ACHN (cell line): ENCODE results near the gene HSBP1.

Experiments
- DNase-seq: peaks from one replicate; pipeline ENCODE4 v3.0.0-alpha.2; 2015
- in situ Hi-C: cut with HindIII; loops from 2 replicates; pipeline ENCODE4 v1.10.0; 2017; ENCODE audit warnings: low sequenced_read_pairs, low pct_ligation_motif_present, low pct_unique_long_range_greater_than_20kb

Gene HSBP1

DNA sequence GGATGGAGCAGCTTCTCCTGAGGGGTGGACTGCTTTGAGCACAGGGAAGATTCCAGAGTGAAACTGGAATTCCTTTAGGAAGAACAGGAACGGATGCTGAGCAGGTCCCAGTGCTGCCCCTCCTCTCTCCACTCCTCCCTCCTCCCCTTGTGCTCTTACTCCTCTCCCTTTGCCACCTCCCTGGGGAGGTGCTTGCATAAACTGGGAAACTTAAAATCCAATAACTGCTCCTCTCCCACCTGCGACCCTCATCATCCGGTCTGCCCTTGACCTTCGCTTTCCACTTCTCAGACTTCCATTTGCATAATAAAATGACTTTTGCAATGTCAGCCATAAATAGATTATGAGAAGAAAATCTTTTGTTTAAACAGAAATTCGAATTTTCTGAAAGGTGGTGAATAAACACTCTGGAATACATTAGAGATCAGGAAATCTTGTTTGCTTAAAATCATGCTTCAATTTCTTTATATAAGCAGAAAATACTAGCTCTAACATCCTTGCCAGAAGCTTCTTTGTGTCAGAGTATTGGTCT is 23.7 kb downstream of the HSBP1 start:
- no peak for DNase-seq
- in situ Hi-C loops = no loop called here

DNA sequence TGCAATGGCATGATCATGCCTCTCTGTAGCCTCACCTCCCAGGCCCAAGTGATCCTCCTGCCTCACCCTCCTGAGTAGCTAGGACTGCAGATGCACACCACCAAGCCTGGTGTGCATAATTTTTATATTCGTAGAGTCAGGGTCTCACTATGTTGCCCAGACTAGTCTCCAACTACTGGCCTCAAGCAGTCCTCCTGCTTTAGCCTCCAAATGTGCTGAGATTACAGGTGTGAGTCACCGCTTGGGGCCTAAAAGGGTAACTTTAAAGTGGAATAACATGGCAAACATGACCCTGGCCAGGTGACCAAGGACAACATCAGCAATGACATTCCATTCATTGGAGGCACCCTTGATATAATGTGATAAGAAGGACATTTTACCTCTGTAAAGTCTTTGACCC is 26.1 kb downstream of the HSBP1 start:
- in situ Hi-C loops = no loop called here

DNA sequence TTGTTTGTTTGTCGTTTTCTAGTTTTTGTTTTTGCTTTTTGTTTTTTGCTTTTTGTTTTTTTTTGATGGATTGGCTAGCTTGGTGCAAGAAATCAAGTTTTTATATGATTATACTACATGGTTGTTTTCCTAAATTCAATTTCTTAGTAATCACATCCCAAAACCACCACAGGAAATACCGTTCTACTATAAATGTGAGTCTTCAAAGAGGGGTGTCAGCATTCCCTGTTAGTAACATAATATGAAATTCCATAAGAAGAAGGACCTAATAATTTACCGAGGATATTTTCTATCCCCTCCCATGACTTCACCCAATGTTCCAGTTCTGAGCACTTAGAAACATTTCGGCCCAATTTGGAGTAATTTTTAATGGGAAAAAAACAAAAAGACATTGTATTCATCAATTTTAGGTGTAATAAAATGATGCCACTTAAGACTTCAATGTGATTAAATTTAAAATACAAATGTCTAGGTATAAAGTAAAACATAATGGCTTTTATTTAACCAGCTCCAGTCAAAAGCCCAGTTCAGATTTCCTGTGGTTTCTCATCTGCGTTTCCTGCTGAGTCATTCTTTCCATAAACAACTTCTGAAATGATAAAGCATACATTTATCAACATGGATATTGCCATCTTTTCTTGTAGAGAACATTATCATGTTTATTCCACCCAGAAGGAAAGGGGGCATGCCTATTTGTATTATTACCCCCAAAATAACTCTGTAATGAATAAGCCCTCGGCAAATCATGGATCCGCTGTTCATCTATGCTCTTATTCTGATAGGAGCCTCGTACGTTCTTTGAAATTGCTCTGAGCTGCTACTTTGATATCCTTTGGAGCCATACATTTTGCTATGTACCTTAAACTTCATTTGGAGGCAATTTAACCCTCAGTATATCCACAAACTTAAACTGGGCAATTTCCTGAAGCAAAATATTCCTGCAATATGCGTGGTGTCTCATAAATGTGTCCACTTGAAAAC is 28.1 kb downstream of the HSBP1 start:
- peak; percentile 44 for DNase-seq
- in situ Hi-C loops = no loop called here

More for the DNA sequence above, 26.1 kb downstream of the HSBP1 start:
- DNase-seq = no peak

DNA sequence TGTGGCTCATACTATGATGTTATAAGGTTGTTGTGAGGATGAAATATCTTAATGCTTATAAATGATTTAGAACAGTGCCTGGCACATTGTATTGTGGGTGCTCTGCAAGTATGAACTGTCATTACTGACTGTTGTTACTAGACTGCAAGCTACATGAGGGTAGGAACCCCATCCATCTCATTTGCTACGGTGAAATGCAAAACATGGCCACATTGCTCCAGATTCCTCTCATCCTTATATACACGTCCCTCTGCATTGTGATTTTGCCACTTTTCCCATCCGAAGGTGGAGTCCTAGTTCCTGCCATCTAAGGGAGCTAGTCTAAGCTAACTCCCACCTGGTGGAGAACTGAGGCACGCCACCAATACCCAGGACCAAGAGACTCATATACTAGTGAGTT is 29.8 kb downstream of the HSBP1 start:
- DNase-seq = no peak
- in situ Hi-C loops = no loop called here

DNA sequence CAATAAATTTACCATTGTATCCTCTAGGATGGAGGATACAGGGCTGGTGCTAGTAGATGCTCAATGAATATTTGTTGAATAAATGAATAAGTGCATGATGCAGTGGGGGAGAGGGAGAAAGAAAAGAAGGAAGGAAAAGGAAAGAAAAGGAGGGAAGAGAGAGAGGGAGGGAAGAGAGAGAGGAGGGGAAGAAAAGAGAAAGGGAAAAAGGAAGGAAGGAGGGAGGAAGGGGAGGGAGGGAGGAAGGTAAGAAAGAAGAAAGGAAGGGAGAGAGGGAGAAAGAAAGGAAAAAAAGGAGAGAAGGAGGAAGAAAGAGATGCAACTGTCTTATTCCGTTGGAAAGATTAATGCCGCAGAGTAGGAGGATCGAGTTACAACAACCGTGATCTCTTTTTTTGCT is 30.4 kb downstream of the HSBP1 start:
- no peak for DNase-seq
- in situ Hi-C loops = no loop called here

DNA sequence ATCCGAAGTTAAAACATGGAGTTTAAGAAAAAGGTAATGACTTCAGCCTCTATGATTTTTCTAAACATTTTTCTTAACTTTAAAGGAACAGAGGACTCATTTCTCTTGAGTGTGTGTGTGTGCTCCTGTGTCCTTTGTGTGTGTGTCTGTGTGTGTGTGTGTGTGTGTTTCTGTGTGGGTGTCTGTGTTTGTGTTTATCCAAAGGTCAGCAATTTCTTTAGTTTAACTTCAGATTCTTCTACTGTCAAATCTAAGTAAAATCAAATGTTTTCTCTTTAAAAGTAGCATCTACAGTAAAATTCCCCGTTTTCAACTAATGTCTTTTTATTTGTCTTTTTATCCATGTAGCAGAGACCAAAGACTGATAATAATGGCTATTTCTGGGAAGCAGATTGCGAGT is 31.8 kb downstream of the HSBP1 start:
- DNase-seq = no peak
- in situ Hi-C loops = no loop called here

DNA sequence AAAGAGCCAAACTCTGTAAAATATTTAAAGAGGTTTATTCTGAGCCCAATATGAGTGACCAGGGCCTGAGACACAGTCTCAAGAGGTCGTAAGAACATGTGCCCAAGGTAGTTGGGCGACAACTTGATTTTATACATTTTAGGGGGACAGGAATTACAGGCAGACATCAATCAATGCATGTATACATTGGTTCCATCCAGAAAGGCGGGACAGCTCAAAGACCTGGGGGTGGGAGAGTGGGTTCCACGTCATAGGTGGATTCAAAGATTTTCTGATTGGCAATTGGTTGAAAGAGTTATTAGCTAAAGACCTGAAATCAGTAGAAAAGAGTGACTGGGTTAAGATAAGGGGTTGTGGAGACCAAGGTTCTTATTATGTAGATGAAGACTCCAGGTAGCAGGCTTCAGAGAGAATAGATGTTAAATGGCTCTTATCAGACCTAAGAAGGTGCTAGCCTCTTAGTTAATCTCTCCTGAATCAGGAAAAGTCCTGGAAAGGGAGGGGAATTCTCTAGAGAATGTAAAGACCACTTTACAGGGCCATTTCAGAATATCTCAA is 32.4 kb downstream of the HSBP1 start:
- no peak for DNase-seq
- in situ Hi-C loops = no loop called here

DNA sequence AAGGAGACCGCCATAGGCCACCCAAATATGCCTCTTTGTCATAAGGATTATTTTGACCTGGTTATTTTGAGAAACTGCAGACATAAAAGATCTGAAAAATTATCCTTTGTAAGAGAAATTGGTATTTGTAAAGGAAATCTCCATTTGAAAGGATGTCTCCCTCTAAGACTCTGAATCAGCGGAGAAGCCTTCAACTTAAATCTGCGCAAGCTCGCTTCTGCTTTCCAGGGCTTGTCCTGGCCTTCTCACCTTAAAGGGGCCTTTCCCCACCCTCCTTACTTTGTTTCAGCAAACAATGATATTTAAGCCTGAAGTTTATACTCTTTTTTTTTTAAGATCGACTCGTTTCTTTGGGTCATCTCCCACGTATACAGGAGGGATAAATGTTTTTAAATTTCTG is 34.5 kb downstream of the HSBP1 start:
- in situ Hi-C loops = no loop called here

DNA sequence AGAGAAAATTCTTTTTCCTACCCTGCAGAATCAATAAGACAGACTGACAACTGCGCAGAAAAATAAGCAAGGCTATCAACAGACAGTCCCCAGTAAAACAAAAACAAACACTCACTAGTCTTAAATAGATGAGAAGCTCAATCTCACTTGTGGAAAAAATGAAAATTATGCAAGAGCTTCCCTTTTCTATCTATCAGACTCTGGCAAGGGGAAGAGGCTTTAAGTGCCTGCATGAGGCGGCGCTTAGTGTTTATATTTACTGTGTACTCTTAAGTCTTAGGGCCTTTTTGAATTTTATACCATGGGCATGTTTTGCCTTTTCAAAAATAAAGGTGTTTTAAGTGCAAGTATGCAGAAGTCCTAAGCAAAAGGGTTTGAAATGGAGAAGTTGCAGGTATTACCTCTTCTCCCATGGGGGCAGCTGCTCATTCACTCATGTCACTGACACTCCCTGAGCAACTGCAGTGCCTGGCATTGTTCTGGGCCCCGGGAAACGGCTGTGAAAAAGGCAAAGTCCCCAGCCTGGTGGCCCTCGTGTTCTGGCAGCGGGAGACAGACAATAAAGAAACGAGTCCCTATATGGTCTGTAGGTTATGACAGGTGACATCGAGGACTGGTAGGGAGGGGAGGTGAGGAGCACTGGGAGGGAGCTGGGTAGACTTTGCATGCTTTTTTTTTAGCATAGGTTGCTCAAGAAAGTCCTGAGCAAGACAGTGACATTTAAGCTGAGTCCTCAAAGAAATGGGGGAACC is 35.2 kb downstream of the HSBP1 start:
- DNase-seq = no peak
- in situ Hi-C loops = no loop called here

More for the DNA sequence above, 34.5 kb downstream of the HSBP1 start:
- DNase-seq = no peak

DNA sequence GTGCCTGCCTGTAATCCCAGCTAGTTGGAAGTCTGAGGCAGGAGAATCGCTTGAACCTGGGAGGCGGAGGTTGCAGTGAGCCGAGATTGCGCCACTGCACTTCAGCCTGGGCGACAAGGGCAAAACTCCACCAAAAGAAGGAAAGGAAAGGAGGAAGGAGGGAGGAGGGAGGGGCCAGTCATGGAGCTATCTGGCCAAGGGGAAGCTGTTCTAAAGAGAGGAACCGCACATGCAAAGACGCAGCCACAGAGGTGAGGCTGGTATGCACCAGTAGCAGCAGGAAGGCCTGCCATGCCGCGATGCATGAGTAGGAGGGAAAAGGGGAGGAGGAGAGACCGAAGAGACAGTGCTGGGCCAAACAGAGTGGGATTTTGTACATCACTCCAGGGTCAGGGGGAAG is 35.9 kb downstream of the HSBP1 start:
- in situ Hi-C loops = no loop called here
- no peak for DNase-seq

DNA sequence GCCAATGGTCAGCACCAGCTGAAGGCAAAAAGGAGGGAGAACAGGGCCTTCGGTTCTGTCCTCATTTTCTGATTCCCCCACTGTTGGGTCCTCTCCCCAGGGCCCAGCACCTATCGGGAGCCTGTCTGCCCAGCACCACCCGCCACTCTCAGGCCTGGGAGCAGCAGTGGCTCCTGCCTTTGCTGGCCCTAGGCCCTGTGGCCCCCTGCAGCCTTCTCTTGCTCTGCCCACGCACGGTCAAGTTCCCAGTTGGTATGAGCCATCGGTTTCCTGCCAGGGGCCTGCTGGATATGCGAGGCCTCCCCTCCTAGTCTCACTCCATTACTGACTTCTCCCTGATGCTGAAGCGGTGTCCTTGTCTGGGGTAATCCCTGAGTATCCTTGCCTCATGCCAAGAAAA is 37.5 kb downstream of the HSBP1 start:
- in situ Hi-C loops = no loop called here
- DNase-seq = no peak

DNA sequence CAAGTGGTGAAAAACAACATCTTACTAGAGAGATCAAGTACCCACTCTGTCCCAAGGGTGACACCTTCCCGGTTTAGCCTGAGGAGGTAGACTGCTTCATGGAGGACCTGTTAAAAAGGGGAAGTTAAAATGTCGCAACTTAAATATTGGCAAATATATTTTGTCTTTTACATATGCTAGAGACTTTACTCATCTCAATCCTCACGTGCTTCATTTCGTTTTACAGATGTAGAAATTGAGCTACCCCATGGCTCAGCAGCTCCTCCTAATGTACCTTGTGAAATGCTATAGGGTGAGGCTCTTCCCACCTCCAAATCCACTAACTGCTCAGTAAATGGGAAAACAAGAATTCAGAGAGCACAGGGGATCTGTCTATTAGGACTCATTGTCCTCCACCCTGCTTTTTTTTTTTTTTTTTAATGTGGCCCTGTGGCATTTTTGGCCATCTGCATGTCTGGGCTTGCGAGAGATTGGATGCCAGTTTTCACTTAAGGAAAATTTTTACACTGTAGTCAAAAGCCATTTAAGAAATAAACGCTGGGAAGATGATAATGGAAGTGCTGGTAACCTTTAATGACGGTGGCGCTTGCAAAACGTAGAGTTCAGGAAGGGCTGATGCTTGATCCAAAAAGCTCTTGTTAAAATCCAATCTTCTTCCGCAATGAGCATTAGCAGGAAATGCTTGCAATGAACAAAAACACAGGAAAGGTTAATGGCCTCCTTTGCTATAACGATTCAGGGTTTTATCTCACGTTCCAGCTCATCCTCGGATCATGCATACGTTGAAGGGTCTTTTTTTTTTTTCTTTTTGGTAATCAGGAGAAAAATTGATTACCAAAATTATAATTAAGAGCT is 39.8 kb downstream of the HSBP1 start:
- in situ Hi-C loops = no loop called here
- no peak for DNase-seq

DNA sequence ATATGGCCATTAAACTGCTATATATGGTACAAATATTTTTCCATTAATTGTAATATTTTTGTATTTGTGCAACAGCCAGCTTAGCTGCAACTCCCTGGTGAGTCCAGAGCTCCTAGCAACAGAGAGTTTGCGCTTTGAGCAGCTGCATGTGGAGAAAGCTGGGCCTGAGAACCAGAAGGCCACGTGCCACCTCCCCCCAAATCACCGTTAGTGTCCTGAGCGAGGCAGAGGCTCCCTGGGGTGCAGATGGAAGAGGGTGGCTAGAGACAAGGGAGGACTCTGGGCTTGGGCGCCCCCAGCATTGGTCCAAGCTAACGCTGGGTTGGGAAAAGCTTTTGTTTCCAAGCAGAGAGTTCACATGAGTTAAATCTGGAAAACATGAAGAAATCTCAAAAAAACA is 41.6 kb downstream of the HSBP1 start:
- DNase-seq = no peak
- in situ Hi-C loops = no loop called here

DNA sequence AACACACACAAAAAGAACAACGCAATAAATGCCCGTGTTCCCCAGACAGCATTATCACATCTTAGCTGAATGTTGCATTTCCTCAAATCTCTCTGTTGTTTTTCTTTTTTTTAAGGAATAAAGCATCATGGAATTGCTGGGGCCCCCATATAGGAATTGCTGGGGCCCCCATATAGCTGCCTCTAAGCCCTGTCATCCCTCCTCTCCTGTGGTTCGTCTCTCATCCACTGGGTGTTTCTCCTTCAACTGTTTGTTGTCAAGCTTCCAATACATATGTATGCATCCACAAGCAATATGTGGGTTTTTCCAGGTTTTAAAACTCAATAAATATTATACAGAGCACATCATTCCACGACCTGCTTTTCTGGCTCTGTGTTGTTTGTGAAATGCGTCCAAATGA is 43.2 kb downstream of the HSBP1 start:
- DNase-seq = no peak
- in situ Hi-C loops = no loop called here

DNA sequence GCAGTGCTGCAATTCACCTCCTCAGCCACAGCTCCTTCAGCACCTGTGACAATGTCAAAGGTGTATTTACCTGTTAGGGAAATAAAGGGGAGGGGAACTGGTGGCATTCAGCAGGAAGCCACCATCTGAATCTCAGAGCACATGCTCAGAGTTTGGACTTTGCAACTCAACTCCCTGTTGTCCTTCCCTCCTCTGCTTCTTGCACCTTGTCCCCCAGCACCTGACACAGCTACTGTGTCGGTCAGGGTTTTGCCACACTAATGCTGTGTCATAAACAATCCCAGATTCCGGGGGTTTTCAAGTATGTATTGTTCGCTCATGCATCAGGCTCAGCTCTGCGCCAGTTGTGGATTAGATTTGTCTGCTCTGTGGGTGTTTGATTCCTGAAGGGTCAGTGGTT is 43.7 kb downstream of the HSBP1 start:
- in situ Hi-C loops = no loop called here
- no peak for DNase-seq

DNA sequence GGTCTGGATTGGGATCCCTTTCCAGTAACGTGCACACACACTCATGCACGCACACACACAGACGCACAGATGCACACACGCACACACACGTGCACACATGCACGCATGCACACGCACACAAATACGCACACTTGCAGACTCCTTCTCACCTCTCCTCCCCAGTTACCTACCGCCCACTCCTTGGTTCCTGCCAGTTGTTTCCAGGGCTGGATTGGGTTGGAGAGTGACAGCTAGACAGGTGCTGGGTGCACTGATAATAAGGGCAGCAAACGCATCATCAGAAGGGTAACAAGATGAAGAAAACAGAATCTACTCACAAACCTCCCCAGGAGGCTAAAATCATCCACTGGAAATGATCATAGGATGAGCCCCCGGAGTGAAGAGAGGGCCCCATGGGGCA is 45.0 kb downstream of the HSBP1 start:
- in situ Hi-C loops = no loop called here

DNA sequence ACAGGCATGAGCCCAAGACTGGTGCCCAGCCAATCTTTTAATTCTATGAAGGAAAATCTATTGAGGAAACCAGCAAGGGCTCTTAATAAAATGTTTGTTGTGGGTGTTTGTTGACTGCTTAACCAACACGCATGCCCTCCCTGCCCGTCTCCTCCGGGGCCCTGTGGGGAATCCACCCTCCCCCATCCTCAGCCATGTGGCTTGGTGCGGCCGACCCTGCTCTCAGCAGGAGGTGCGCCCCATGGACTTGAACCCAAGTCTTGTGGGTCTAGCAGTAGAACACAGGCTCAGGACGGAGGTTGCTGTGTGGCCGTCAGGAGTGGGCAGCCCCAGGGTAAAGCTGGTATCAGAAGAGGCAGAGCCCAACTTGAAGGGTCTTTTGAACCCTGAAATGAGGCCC is 46.1 kb downstream of the HSBP1 start:
- DNase-seq = no peak
- in situ Hi-C loops = no loop called here

More for the DNA sequence above, 45.0 kb downstream of the HSBP1 start:
- DNase-seq = no peak

DNA sequence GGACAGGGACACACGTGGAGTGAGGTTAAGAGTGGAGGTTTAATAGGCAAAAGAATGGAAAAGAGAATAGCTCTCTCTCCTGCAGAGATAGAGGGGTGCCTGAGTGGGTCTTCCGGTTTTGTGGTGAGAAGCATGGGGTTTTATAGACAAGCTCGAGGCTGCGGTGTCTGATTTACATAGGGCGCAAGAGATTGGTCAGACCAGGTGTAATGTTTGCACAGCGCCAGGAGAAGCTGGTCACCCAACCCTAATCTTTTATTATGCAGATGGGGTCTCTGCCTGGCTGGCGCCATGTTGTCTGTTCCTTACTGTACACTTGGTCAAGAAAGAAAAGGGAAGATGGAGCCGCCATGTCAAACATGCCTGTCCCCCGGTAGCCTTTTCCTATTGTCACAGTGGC is 46.6 kb downstream of the HSBP1 start:
- DNase-seq = no peak
- in situ Hi-C loops = no loop called here
